ENCODE results near the gene CCDC175.

Gene CCDC175

GRCh38 chr14:59455411-59455810 lies 121.2 kb downstream of the CCDC175 start:
- Histone ChIP-seq H3K36me3 (ENCODE audit: insufficient read depth, low read length) (no peaks in the 10 kb centered on the region), H3K4me1 (ENCODE audit: insufficient read depth, low read length) (no peaks in the 10 kb centered on the region), H3K9me3 (ENCODE audit: control insufficient read depth, insufficient read depth, low read length) (no peaks in the 10 kb centered on the region), H3K9ac (ENCODE audit: low read depth, low read length) (no peak overlapping the region)

Measured in ES-I3 (cell line).